Measurements from ENCODE around the gene PRF1. TPM values are rescaled to one million over a fixed set of nuclear protein-coding genes. Genes with fewer than 3 reads are reported as not detected.

PRF1 gene
- total RNA-seq, 1 donor from 2014 or later, result not detected

DNA sequence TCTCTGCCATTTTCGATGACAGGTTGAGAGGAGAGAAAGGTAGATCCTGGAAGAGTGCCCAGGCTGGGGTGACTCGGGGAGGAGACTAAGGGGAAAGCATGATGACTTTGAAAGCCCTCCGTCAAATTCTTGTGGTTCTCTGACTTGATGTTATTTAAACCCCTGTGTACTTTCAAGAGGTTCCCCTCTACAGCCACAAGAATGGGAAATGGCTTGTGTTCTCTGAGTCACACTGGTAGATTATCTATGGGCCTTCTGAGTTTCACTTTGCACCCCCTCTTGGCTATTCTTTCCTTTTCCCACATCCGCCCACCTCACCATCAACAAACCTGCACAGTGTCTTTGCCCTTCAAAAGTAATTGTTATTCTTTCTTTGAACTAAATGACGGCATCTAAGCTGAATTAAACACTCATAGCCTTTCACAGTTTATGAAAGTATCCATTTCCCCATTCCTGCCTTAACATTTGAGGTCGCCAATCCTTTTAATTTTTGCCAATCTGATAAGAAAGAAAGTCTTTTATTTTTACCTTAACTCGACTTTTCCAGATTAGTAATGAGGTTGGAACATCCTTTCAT, 24.1 kb downstream of the PRF1 start:
- no peak for DNase-seq (ENCODE audit: low read depth, low spot score)

DNA sequence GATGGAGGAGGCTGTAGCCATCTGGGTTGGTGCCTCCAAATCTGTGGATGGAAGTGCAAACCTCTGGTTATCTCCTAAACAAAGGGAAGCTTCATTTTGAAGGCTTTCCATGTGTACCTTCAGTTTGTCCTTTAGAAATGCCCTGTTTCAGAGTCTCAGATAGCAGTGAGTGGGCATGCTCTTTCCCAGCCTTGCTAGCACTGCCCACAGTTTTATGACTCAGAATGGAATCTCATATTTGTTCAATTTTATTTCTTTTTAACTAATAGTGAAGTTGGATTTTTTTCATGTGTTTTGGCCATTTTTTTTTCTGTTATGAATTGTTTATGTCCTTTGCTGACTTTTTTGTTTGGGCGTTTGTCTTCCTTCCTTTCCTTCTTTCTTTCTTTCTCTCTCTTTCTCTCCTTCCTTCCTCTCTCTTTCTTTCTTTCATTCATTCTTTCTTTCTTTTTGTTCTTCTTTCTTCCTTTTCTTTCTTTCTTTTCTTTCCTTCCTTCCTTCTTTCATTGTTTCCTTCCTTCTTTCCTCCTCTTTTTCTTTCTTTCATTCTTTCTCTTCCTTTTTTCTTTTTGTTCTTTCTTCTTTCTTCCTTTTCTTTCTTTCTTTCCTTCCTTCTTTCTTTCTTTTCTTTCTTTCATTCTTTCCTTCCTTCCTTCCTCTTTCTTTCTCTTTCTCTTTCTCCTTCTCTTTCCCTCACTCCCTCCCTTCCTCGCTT, 25.6 kb downstream of the PRF1 start:
- DNase-seq (ENCODE audit: low read depth, low spot score), result no peak

DNA sequence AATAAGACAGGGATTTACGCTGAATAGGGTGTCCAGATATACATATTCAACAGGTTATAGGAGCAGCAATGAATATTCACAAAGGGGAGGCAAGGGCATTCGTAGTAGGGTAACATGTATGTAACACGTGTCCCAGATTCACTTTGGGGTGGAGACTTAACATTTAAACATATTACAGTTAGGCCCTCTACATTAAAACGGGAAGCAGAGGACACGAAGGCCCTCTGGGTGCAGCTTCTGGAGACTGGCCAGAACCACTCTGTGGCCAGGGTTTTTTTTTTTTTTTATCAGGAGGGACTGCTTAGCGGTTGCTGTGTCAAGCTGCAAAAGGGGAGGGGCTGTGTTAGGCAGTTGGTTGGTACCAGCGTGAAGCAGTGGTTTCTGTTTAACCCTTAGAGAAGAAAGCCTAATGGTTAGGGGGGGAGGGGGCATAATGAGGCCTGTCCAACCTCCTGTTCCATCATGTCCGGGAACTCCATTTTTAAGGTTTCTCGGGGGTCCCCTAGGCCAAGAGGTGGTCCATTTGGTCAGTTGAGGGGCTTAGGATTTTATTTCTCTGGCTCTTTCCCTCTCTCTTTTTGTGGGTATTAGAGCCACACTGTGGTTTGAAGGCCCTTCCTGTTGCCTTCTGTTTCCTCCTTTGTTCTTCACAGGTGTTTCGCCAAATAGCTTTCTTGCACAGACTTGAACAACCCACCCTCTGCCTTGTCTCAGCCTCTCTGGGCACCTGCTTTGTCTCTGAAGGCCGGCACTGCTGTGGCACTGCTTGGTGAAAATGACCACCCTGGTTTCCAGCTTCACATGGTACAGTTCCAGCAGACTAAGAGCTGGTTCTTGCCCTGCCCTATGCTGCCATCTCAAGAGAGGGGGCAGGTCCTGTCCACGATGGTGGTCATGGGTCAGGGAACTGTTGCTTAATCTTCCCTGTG, 26.4 kb downstream of the PRF1 start:
- no peak for DNase-seq (ENCODE audit: low read depth, low spot score)

GRCh38 chr10:70575486-70575873, 27.1 kb downstream of the PRF1 start:
- no peak for DNase-seq (ENCODE audit: low read depth, low spot score)

GRCh38 chr10:70573599-70574506, 28.7 kb downstream of the PRF1 start:
- DNase-seq (ENCODE audit: low read depth, low spot score), result no peak

DNA sequence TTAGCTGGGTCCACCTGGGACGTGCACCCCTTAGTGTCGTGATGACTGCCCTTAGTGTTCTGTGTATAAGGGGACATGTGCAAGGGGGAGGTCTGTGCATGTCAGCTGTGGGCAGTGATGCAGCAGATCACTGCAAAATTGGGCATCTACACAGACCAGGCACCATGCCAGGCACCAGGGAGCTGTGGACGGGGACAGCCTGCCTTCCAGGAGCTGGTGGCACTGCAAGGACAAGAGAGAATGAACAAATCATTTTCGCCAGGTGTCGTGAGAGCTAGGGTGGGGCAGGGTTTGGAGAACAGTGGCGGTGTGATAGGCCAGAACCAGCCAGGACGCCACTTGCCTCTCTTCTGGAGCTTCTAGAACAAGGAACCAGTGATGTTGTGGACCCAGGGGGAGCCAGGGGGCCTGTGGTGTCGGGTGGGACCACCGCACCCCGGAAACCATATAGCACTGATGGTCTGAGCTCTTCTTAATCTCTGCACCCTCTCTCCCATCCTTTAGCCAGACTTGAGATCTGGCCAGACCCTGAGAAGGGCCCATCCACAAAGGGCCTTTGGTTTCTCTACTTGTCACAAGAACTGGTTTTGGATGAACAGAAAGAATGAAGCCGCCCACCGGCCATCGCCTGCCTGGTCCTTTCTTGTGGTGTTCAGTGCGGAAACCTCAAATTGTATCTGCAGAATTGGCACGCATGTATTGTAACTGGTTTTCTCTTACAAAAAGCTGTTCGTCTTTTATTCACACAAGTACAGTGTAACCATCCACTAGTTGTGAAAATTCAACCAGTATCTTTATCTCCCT, 30.7 kb downstream of the PRF1 start:
- no peak for DNase-seq (ENCODE audit: low read depth, low spot score)

GRCh38 chr10:70571236-70571635, 31.3 kb downstream of the PRF1 start:
- no peak for DNase-seq (ENCODE audit: low read depth, low spot score)

- no peak for DNase-seq (ENCODE audit: low read depth, low spot score)
Observed at GRCh38 chr10:70568781-70569495, 33.6 kb downstream of the PRF1 start.

GRCh38 chr10:70568113-70568512, 34.4 kb downstream of the PRF1 start:
- DNase-seq (ENCODE audit: low read depth, low spot score), result no peak

- DNase-seq (ENCODE audit: low read depth, low spot score), result no peak
Observed at GRCh38 chr10:70567603-70568002, 34.9 kb downstream of the PRF1 start.

DNA sequence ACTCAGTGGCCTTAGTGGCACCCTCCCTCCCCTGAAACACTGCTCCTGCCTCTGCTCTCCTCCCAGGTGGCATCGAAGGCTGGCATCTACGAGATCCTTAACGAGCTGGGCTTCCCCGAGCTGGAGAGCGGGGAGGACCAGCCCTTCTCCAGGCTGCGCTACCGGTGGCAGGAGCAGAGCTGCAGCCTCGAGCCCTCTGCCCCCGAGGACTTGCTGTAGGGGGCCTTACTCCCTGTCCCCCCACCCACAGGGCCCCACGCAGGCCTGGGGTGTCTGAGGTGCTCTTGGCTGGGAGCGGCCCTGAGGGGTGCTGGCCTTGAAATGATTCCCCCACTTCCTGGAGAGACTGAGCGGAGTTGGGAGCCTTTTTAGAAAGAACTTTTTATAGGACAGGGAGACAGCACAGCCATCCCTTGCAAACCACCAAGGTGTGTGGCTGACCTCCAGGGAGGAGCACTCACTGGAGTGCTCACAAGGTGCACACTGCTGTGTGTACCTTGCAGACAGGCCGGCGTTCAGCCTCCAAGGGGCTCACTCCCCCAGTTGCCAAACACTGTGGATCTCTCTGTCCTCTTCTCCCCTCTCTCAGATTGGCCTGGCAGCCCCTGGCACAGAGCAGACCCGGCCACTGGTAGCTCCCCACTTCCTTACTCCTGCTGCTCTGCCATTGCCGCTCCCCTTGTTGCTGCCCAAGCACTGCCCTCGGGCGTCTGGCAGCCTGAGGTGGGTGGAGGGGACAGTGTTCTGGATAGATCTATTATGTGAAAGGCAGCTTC, 35.8 kb downstream of the PRF1 start:
- no peak for DNase-seq (ENCODE audit: low read depth, low spot score)

GRCh38 chr10:70565556-70566514, 36.7 kb downstream of the PRF1 start:
- DNase-seq (ENCODE audit: low read depth, low spot score), result no peak

GRCh38 chr10:70564901-70565351, 37.6 kb downstream of the PRF1 start:
- no peak for DNase-seq (ENCODE audit: low read depth, low spot score)

DNA sequence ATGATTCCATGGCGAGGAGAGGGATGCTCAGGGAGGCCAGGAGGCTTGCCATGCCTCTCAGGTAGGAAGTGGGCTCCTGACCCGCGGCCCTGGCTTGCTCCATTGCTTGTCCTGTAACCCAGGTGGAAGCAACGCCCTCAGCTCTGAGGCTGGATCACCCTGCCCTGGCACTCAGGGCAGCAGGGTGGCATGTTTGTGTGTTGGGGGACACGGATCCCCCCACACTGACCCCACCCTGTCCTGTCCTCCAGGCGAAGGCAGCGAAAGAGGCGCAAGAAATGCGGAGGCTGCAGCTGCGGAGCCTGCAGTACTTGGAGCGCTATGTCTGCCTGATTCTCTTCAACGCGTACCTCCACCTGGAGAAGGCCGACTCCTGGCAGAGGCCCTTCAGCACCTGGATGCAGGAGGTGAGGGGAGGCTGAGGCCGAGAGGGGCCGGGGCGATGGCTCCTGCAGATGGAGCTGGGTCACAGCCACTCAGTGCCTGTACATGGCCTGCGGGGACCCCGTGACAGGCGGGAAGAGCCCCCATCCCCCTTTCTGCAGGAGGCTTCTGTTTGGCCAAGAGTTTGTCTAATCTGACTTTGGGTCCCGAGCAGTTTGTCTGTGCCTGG, 38.3 kb downstream of the PRF1 start:
- no peak for DNase-seq (ENCODE audit: low read depth, low spot score)

DNA sequence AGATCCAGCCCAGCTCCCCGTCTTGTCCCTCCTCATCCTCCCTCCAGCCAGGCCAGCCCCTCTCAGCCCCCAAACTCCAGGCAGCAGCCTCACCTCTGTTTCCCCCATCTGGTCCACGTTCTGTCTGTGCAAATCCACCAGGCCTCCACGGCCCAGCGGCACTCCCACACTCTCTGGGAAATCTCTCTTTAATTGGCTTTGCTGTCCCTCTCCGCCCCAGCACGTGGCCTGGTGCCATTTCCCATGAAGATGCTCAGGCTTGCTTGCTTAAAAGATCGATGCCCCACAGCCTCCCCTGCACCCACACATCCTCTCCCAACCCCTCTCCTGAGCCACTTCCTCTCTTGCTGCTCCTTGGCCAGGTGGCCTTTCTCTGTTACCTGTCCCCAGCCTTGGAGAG, 39.3 kb downstream of the PRF1 start:
- DNase-seq (ENCODE audit: low read depth, low spot score), result no peak

GRCh38 chr10:70562036-70562755, 40.3 kb downstream of the PRF1 start:
- DNase-seq (ENCODE audit: low read depth, low spot score), result no peak

- no peak for DNase-seq (ENCODE audit: low read depth, low spot score)
Observed at GRCh38 chr10:70561558-70561957, 41.0 kb downstream of the PRF1 start.

Data from pulmonary artery endothelial cell (primary cell).